GM18951 (cell line): Measurements from ENCODE around the gene ZNF274.
"Not testable (repeated sequence)": the region's sequence is repeated elsewhere in the genome, so short reads cannot be mapped to it uniquely, and the experiment has no call there.

Source experiments
- POLR2A ChIP-seq: IDR thresholded peaks from 4 replicates; pipeline ENCODE4 v1.6.1; 2011; ENCODE audit warnings: mild to moderate bottlenecking; ENCODE audit not compliant: insufficient read length, insufficient read depth; ENCODE audit errors: extremely low read depth
- in situ Hi-C: fragments of 300-500 bp; cut with MboI; formaldehyde crosslinking; loops from one replicate; pipeline ENCODE4 v1.12.0; 2022; ENCODE audit warnings: low sequenced_read_pairs, mixed read lengths, inconsistent platforms; ENCODE audit not compliant: unreplicated experiment

ZNF274 gene

GRCh38 chr19:58182989-58183816, at the start of gene ZNF274:
Gene ZNF274 (plus strand): TSS chr19:58183061. CDS start chr19:58183966, 905 bp downstream.
- in situ Hi-C loops: no loop called here
- TF ChIP-seq POLR2A: peak; percentile 86

GRCh38 chr19:58134244-58134643, 48.6 kb upstream of the ZNF274 start:
- in situ Hi-C loops: no loop called here

GRCh38 chr19:58145849-58146248, 37.0 kb upstream of the ZNF274 start:
- no peak for TF ChIP-seq POLR2A
- in situ Hi-C loops: no loop called here

More at GRCh38 chr19:58134244-58134643, 48.6 kb upstream of the ZNF274 start:
- TF ChIP-seq POLR2A: no peak

GRCh38 chr19:58147475-58147874, 35.4 kb upstream of the ZNF274 start:
- in situ Hi-C loops: not testable (repeated sequence)

GRCh38 chr19:58150328-58150921, 32.4 kb upstream of the ZNF274 start, which contains the start of gene ZNF329:
Gene ZNF329 (minus strand): TSS chr19:58150789. CDS start chr19:58129503, 21,286 bp downstream.
- in situ Hi-C loops: no loop called here
- peak; percentile 75 for TF ChIP-seq POLR2A

- in situ Hi-C loops: no loop called here
- TF ChIP-seq POLR2A: no peak
Measured at GRCh38 chr19:58153386-58153785, 29.5 kb upstream of the ZNF274 start.

- no peak for TF ChIP-seq POLR2A
- in situ Hi-C loops: no loop called here
Measured at GRCh38 chr19:58154287-58154678, 28.6 kb upstream of the ZNF274 start.

GRCh38 chr19:58154679-58155648, 27.9 kb upstream of the ZNF274 start:
- in situ Hi-C loops: no loop called here
- peak; percentile 61 for TF ChIP-seq POLR2A

- in situ Hi-C loops: no loop called here
- no peak for TF ChIP-seq POLR2A
Measured at GRCh38 chr19:58157045-58157728, 25.7 kb upstream of the ZNF274 start.

- TF ChIP-seq POLR2A: no peak
- in situ Hi-C loops: no loop called here
Measured at GRCh38 chr19:58166268-58166667, 16.6 kb upstream of the ZNF274 start.

- no peak for TF ChIP-seq POLR2A
- in situ Hi-C loops: no loop called here
Measured at GRCh38 chr19:58166708-58167280, 16.1 kb upstream of the ZNF274 start.

- in situ Hi-C loops: no loop called here
- TF ChIP-seq POLR2A: no peak
Measured at GRCh38 chr19:58170860-58171259, 12.0 kb upstream of the ZNF274 start.
